Caco-2 (cell line): ENCODE data around the gene COA7. TPM values are rescaled to one million over a fixed set of nuclear protein-coding genes. Genes with fewer than 3 reads are reported as not detected.

Source experiments
- BruUV-seq: library from RNA; stranded (reverse); fragments of 400-500 nt; replicated peaks from 2 replicates; lab custom pipeline; 2021; lab: Mats Ljungman, UMichigan
- CTCF ChIA-PET: fragments of 300-600 bp; sonication (Branson Sonifier 250); formaldehyde crosslinking; loops from one replicate; lab custom pipeline; 2022; ENCODE audit warnings: antibody characterized with exemption; lab: Charles Lee
- POLR2A ChIA-PET: fragments of 300-600 bp; sonication (Branson Sonifier 250); formaldehyde crosslinking; loops from one replicate; lab custom pipeline; 2022; ENCODE audit warnings: antibody characterized with exemption; lab: Charles Lee
- DNase-seq, 2 experiments: peaks; one replicate each; pipeline versions ENCODE4 v3.0.0 to v3.0.0-alpha.2; 2020 to 2022
- H3K27me3 ChIP-seq: replicated peaks from 2 replicates; pipeline ENCODE4 v1.6.0; 2011; ENCODE audit warnings: low read length; ENCODE audit not compliant: control insufficient read depth, insufficient read depth
- H3K36me3 ChIP-seq: 2 replicates; pipeline ENCODE4 v1.5.1; 2011; ENCODE audit warnings: low read length; ENCODE audit not compliant: control insufficient read depth, insufficient read depth
- H3K4me1 ChIP-seq: fragments of 250-450 bp; sonication (Bioruptor Pico); 2 replicates; pipeline ENCODE4 v1.5.1; 2020; ENCODE audit warnings: mild to moderate bottlenecking
- H3K4me3 ChIP-seq: 2 replicates; pipeline ENCODE4 v1.5.1; 2011; ENCODE audit warnings: low read depth, mild to moderate bottlenecking, control low read depth, low read length
- H3K9me3 ChIP-seq: fragments of 250-450 bp; sonication (Bioruptor Pico); 2 replicates; pipeline ENCODE4 v1.5.1; 2020; ENCODE audit warnings: mild to moderate bottlenecking, moderate library complexity
- H3K27ac Mint-ChIP-seq: one replicate; pipeline ENCODE4 v1.8.0; 2022; ENCODE audit warnings: mixed read lengths; ENCODE audit not compliant: unreplicated experiment
- H3K27me3 Mint-ChIP-seq: one replicate; pipeline ENCODE4 v1.8.0; 2022; ENCODE audit warnings: mixed read lengths; ENCODE audit not compliant: insufficient read depth, unreplicated experiment
- H3K36me3 Mint-ChIP-seq: one replicate; pipeline ENCODE4 v1.8.0; 2022; ENCODE audit warnings: mild to moderate bottlenecking, mixed read lengths; ENCODE audit not compliant: insufficient read depth, unreplicated experiment
- H3K4me1 Mint-ChIP-seq: one replicate; pipeline ENCODE4 v1.8.0; 2022; ENCODE audit warnings: low read depth, mixed read lengths; ENCODE audit not compliant: unreplicated experiment
- H3K4me3 Mint-ChIP-seq: one replicate; pipeline ENCODE4 v1.8.0; 2022; ENCODE audit warnings: mild to moderate bottlenecking, moderate library complexity, mixed read lengths; ENCODE audit not compliant: unreplicated experiment
- H3K9me3 Mint-ChIP-seq: one replicate; pipeline ENCODE4 v1.8.0; 2022; ENCODE audit warnings: mixed read lengths; ENCODE audit not compliant: unreplicated experiment
- CTCF ChIP-seq, 2 experiments: fragments of 200-600 bp in 1 of 2; IDR thresholded peaks; 1 replicate in 1 of 2; 2 replicates in 1 of 2; pipeline versions ENCODE4 v1.5.1 to v1.8.0; 2011 to 2022; ENCODE audit warnings: antibody characterized with exemption in 1 of 2, control low read depth in 1 of 2, inconsistent platforms in 1 of 2, low read depth in 1 of 2, low read length in 1 of 2, mild to moderate bottlenecking in 1 of 2, moderate library complexity in 1 of 2; ENCODE audit not compliant: insufficient read depth in 1 of 2, severe bottlenecking in 1 of 2, unreplicated experiment in 1 of 2
- intact Hi-C: fragments of 100-400 bp; cut with micrococcal nuclease; formaldehyde crosslinking; loops from one replicate; pipeline ENCODE4 v1.10.0; 2022; ENCODE audit not compliant: unreplicated experiment
- total RNA-seq: library from RNA; stranded (reverse); gene quantifications from 2 replicates; pipeline ENCODE4 v1.2.3, GENCODE V29; 2022

The COA7 gene
- total RNA-seq, 1 experiment from 2014 or later, result 40.2 TPM

- no peak for TF ChIP-seq CTCF (IDR thresholded peaks at IDR 0.05; ENCODE audit: insufficient read depth in 1 of 2, low read depth in 1 of 2, low read length in 1 of 2, severe bottlenecking in 1 of 2, unreplicated experiment in 1 of 2)
- no peaks in the 10 kb centered on the region for H3K4me1 Mint-ChIP-seq
- H3K27me3 Mint-ChIP-seq, result no peaks in the 10 kb centered on the region
- H3K27ac Mint-ChIP-seq, result no peak overlapping the region
- ChIA-PET CTCF (no interaction called here), POLR2A (no interaction called here)
- Histone ChIP-seq H3K4me1 (peaks cover 4% of the 10 kb centered on the region; the same call in 1 of the 2 replicates), H3K4me3 (no peak overlapping the region), H3K36me3 (no peaks in the 10 kb centered on the region), H3K9me3 (no peaks in the 10 kb centered on the region), H3K27me3 (no peaks in the 10 kb centered on the region)
- intact Hi-C loops, result no loop called here
- no peak for DNase-seq
- no TSS peak for BruUV-seq
- H3K4me3 Mint-ChIP-seq, result no peak overlapping the region
- H3K9me3 Mint-ChIP-seq, result no peaks in the 10 kb centered on the region
- no peaks in the 10 kb centered on the region for H3K36me3 Mint-ChIP-seq
Measured at GRCh38 chr1:52657702-52658101, 40.4 kb downstream of the COA7 start.

GRCh38 chr1:52654063-52654462, 44.1 kb downstream of the COA7 start:
- H3K27me3 ChIP-seq, result no peaks in the 10 kb centered on the region
- DNase-seq, result no peak
- Mint-ChIP-seq H3K4me1 (no peaks in the 10 kb centered on the region), H3K9me3 (no peaks in the 10 kb centered on the region), H3K36me3 (no peaks in the 10 kb centered on the region), H3K27ac (no peak overlapping the region), H3K4me3 (no peak overlapping the region), H3K27me3 (no peaks in the 10 kb centered on the region)
- intact Hi-C loops, result no loop called here
- no peaks in the 10 kb centered on the region for H3K9me3 ChIP-seq
- H3K4me1 ChIP-seq, result peaks cover 9% of the 10 kb centered on the region; the same call in 1 of the 2 replicates
- no peaks in the 10 kb centered on the region for H3K36me3 ChIP-seq
- ChIA-PET POLR2A (no interaction called here), CTCF (no interaction called here)
- no peak for TF ChIP-seq CTCF (IDR thresholded peaks at IDR 0.05; ENCODE audit: insufficient read depth in 1 of 2, low read depth in 1 of 2, low read length in 1 of 2, severe bottlenecking in 1 of 2, unreplicated experiment in 1 of 2)
- no TSS peak for BruUV-seq
- H3K4me3 ChIP-seq, result no peak overlapping the region

GRCh38 chr1:52653207-52653849, 44.8 kb downstream of the COA7 start:
- no peak for TF ChIP-seq CTCF (IDR thresholded peaks at IDR 0.05; ENCODE audit: insufficient read depth in 1 of 2, low read depth in 1 of 2, low read length in 1 of 2, severe bottlenecking in 1 of 2, unreplicated experiment in 1 of 2)
- H3K27me3 ChIP-seq, result no peaks in the 10 kb centered on the region
- no peak for DNase-seq
- ChIA-PET CTCF (no interaction called here), POLR2A (no interaction called here)
- no peaks in the 10 kb centered on the region for H3K9me3 Mint-ChIP-seq
- no peak overlapping the region for H3K4me3 ChIP-seq
- H3K9me3 ChIP-seq, result no peaks in the 10 kb centered on the region
- H3K4me3 Mint-ChIP-seq, result no peak overlapping the region
- no peaks in the 10 kb centered on the region for H3K27me3 Mint-ChIP-seq
- no peaks in the 10 kb centered on the region for H3K4me1 Mint-ChIP-seq
- intact Hi-C loops, result no loop called here
- no peaks in the 10 kb centered on the region for H3K36me3 Mint-ChIP-seq
- no TSS peak for BruUV-seq
- H3K4me1 ChIP-seq, result peaks cover 9% of the 10 kb centered on the region; the same call in 1 of the 2 replicates
- H3K27ac Mint-ChIP-seq, result no peak overlapping the region
- no peaks in the 10 kb centered on the region for H3K36me3 ChIP-seq
